RWPE1 (cell line): ENCODE measurements around the gene NUDT8.

Source experiments
- CTCF ChIA-PET: fragments of 350-600 bp; sonication (Branson Sonifier 250); formaldehyde crosslinking; extraction: SDS; loops from one replicate; lab custom pipeline; 2021; lab: Yijun Ruan, JAX
- POLR2A ChIA-PET: fragments of 400-600 bp; formaldehyde crosslinking; extraction: SDS; loops from one replicate; lab custom pipeline; 2020; ENCODE audit warnings: antibody characterized with exemption; ENCODE audit not compliant: low non-redundant PET; lab: Yijun Ruan, JAX
- DNase-seq: peaks from one replicate; pipeline ENCODE4 v3.0.0; 2012; ENCODE audit warnings: low spot score
- H3K27ac ChIP-seq: fragments of 450-650 bp; 2 replicates; pipeline ENCODE4 v1.5.1; 2017
- TF ChIP-seq, protein P1 (sequence below): fragments of 450-650 bp; conservative IDR thresholded peaks from 2 replicates; pipeline ENCODE4 v1.5.1; 2017; ENCODE audit warnings: low read depth, mild to moderate bottlenecking

The NUDT8 gene

DNA sequence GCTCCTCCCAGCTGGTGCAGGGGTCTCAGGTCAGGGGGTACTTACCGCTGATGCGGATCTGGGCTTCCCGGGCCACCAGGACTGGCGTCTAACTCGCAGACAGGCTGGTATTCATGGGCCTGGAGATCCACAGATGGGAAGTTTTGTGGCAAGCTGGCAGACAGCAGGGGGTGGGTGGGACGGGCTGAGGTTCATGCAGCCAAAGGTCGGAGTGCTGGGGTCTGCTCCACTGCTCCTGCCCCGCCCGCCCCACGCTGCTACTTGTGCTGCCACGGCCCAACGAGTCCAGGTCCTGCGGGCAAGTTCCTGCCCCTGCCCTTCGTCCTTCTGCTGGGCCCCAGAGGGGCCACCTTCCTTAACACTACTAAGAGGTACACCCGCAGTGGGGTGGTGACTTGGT lies 17.7 kb upstream of the NUDT8 start:
- no peak for DNase-seq
- CTCF ChIA-PET: interaction anchor here (0.6 kb wide), 1 partner anchor 17 kb away, joined by 3 read pairs; no protein-coding TSS in a partner anchor
- TF ChIP-seq, protein P1, sequence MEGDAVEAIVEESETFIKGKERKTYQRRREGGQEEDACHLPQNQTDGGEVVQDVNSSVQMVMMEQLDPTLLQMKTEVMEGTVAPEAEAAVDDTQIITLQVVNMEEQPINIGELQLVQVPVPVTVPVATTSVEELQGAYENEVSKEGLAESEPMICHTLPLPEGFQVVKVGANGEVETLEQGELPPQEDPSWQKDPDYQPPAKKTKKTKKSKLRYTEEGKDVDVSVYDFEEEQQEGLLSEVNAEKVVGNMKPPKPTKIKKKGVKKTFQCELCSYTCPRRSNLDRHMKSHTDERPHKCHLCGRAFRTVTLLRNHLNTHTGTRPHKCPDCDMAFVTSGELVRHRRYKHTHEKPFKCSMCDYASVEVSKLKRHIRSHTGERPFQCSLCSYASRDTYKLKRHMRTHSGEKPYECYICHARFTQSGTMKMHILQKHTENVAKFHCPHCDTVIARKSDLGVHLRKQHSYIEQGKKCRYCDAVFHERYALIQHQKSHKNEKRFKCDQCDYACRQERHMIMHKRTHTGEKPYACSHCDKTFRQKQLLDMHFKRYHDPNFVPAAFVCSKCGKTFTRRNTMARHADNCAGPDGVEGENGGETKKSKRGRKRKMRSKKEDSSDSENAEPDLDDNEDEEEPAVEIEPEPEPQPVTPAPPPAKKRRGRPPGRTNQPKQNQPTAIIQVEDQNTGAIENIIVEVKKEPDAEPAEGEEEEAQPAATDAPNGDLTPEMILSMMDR: no peak
- POLR2A ChIA-PET: no interaction called here
- H3K27ac ChIP-seq: no peak overlapping the region

DNA sequence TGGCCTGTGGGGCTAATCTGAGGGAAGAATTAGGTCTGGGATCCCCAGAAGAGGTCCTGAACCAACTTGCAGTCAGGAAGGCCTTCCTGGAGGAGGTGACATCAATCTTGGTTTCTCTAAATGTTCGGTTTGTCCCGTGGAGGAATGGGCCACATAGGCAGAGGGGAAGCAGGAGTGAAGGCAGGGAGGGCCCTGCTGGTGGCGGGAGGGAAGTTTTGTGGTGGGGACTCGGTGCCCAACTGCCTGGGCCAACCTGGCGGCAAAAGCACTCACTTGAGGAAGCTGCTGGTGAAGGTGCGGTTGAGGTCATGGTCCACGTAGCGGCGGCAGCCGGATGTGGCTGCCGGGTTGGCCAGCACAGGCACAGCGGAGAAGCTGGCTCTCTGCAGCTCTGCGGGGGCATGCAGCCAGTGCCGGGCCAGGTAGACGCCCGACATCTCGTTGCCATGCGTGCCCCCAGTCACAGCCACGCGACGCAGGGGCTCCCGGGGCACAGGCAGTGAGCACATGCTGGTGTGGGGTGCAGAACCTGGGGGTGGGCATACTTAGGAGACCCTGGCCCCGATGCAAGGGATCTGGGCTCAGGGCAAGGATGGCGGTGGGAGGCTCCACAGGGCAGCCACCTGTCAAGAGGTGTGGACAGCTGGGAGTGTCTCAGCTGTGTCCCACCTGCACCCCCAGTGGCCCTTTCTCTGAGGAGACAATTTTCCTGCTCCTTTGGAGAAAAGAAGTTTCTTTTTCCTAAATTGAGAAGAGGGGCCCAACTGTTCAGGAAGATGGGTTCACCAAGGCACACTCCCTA lies 17.0 kb upstream of the NUDT8 start:
- CTCF ChIA-PET: interaction anchor here (0.6 to 0.9 kb wide), 3 partner anchors 7 to 17 kb away, joined by 3 to 4 read pairs (median 3); no protein-coding TSS in a partner anchor
- H3K27ac ChIP-seq: no peak overlapping the region
- no peak for DNase-seq
- POLR2A ChIA-PET: no interaction called here
- TF ChIP-seq, protein P1: no peak

DNA sequence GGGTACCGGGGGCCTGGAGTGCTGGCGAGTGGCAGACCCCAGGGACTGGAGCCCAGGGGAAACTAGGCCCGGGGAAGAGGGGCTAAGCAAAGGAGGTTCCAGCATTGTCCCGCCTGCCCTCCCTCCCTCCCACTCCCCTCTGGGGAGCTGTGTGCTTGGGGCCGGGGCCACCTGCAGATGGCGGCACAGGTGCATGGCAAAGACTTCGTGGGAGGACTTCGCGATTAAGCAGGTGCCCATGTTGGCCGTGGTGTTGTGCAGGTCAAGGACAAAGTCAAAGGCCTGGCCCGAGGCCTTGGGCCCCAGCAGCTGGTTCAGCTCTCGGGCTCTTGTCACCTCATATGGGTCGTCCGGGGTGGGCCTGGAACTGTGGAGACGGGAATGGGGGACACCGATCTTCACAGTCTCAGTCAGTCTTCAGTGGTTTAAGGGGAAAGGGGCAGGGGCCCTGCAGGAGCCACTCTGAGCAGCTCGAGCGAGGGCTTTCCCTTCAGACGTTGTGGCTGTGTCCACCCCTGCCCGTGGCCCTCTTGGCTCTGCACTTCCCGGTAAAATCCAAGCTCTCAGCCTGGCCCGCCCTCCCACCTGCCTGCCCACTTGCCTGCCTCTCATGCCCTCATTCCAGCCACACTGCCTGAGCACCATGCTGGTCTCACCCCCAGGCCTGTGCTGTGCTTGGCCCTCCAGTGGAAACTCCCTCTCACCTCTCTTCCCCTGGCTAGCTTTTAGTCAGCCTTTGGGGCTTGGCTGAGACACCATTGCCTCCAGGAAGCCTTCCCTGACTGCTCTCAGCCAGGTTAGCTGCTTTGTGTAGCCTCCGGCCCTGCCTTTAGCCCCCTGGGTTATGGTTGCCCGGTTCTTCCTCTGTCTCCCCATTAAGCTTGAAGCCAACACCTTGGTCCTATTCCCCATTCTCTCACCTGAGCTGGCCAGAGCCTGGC lies 16.1 kb upstream of the NUDT8 start:
- TF ChIP-seq, protein P1: no peak
- POLR2A ChIA-PET: no interaction called here
- no peak for DNase-seq
- no peak overlapping the region for H3K27ac ChIP-seq
- CTCF ChIA-PET: interaction anchor here (0.6 to 1.2 kb wide), 4 partner anchors 8 to 79 kb away, joined by 3 to 5 read pairs (median 4); no protein-coding TSS in a partner anchor

DNA sequence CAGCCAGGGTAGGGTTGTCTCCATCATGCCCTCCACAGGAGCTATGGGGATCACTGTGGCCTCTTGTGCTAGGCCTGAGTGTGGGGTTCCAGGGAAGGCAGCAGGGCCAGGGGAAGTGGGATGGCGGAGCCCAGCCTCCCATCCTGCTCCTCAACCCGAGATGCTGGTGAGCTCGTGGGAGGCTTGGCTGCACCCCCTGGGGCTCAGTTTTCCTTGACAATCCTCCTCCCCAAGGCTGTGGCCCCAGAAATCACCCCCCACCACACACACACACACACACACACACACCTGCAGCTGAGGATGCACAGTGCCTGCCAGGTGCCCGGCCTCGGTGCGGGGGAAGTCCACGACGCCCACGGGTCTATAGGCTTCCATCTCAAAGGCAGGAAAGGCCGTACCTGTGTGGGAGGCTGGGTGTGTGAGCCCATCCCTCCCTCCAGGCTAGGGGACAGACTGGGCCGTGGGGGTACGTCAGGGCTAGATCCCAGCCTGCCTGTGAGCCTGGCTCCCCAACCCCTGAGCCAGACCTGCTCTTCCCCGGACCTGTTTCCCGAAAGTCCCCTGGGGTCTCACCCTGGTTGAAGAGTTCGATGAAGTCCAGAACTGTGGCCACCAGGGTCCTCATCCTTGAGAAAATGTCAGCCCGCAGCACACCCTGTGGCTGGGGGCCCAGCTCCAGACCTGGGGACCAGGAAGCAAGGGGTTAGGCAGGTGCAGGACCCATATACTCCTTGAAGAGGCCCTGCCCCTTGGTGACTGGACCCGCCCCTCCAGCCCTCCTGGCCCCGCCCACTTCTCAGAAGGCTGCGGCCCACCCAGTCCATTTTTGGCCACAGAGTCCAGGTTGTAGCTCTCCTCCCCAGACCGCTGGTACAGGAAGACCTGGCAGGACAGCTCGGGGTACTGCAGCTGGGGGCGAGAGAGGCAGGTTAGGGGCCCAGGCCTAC lies 15.0 kb upstream of the NUDT8 start:
- ChIA-PET POLR2A (no interaction called here), CTCF (interaction anchor here (0.6 to 1.2 kb wide), 4 partner anchors 11 to 78 kb away, joined by 3 to 6 read pairs (median 4); no protein-coding TSS in a partner anchor)
- TF ChIP-seq, protein P1: no peak
- H3K27ac ChIP-seq: no peak overlapping the region
- DNase-seq: no peak

DNA sequence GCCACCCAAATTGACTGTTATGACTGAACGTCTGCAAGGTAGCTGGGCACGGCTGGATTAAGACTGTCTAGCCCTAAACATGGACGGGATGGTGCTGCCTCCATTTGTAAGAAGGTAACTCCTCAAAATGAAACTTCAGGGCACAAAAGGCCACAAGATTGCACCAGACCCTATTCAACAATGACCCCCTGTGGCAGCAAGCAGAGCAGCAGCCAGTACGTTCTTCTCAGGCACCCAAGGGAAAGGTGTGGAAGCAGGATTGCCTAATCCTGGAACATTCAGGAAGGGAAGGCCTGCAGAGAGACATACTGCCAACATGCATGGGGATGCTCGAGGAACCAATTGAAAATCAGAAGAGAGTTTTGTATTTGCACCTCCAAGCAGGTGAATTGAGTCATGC lies 14.3 kb upstream of the NUDT8 start:
- ChIA-PET CTCF (interaction anchor here (0.9 kb wide), 1 partner anchor 15 kb away, joined by 3 read pairs; no protein-coding TSS in a partner anchor), POLR2A (no interaction called here)
- TF ChIP-seq, protein P1: 0 out of 2 replicates have a peak, but pooled peaks have one; percentile 11
- no peak overlapping the region for H3K27ac ChIP-seq
- peak; percentile 34 for DNase-seq
